ENCODE measurements around the gene ADAD2.
"Not testable (repeated sequence)": the region's sequence is repeated elsewhere in the genome, so short reads cannot be mapped to it uniquely, and the experiment has no call there.

Gene ADAD2

DNA sequence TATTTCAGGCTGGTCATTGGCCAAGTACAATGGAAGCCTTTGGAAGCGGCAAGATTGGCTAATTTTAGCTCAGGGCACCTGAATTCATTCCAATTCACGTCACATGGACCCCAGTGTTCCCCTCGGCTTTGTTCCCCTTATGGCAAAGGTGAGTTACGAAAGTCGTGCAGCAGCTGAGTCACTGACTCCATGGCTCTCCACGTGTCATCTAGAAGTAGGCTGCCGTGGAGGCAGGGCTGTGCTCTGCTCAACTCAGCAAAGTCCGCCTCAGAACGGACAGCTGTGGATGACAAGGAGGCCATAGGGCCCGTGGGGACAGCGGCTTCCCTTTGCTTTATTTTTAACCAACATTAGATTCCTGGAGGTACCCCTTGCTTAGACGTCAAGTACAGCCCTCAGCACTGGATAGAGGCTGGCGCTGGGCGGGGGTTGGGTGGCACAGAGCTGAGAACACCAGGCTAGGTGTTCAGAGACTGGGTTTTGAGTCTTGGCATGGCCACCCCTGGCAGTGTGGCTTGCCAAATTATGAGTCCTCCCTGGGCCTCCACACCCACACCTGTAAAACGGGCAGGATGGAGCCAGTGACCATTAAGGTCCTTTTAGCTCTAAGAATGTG, 23.6 kb downstream of the ADAD2 start:
- H3K27ac ChIP-seq (ENCODE audit: insufficient read depth in 1 of 2, low read depth in 1 of 2, low read length in 2 of 2, poor library complexity in 1 of 2, severe bottlenecking in 2 of 2): no peak overlapping the region
- 94% methylated on average over 14 of the region's 15 CpGs for WGBS (ENCODE audit: insufficient coverage)
- H3K4me1 ChIP-seq (ENCODE audit: control extremely low read depth in 1 of 4, control insufficient read depth in 4 of 4, insufficient read depth in 4 of 4, low read length in 3 of 4): no peaks in the 10 kb centered on the region
- DNase-seq: no peak
- no peak overlapping the region for H3K4me3 ChIP-seq (ENCODE audit: control insufficient read depth in 1 of 7, extremely low read depth in 1 of 7, insufficient read depth in 4 of 7, low read depth in 2 of 7, low read length in 6 of 7)
- no peaks in the 10 kb centered on the region for H3K9me3 ChIP-seq (ENCODE audit: control extremely low read depth in 1 of 5, control insufficient read depth in 4 of 5, insufficient read depth in 2 of 5, low read depth in 1 of 5, low read length in 4 of 5)
- H3K36me3 ChIP-seq (ENCODE audit: control insufficient read depth in 4 of 4, insufficient read depth in 4 of 4, low read length in 3 of 4): no peaks in the 10 kb centered on the region
- peaks cover 0 to 6% (median 3%) of the 10 kb centered on the region in 5 experiments for H3K27me3 ChIP-seq (replicated peaks in 2 of 5; ENCODE audit: control insufficient read depth in 4 of 5, insufficient read depth in 5 of 5, low read length in 4 of 5)
- ChIA-PET CTCF (interaction anchor here (0.7 kb wide), 1 partner anchor 28 kb away, joined by 3 read pairs; the partner anchor contains the start of gene TAF1C), POLR2A (no interaction called here)

DNA sequence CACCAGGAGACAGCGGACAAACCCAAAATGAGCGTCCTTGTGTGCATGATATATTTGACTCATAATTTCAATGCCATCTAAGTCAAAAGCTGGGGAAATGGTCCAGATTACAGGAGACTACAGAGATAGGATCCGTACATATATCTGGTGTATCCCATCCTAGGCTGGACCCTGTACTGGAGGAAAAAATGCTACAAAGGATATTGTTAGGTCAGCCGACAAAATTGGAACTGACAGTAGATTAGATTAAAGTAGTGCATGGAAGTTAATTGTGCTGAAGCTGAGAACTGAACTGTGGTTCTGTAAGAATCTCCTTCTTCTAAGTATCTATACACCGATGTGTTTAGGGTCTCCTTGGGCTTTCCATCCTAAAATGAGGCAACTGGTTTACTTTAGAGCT, 24.6 kb downstream of the ADAD2 start:
- WGBS (ENCODE audit: insufficient coverage): 100% methylated on average over 4 of the region's 5 CpGs
- H3K27ac ChIP-seq (ENCODE audit: insufficient read depth in 1 of 2, low read depth in 1 of 2, low read length in 2 of 2, poor library complexity in 1 of 2, severe bottlenecking in 2 of 2): no peak overlapping the region
- DNase-seq: no peak
- CTCF ChIA-PET: interaction anchor here (0.7 kb wide), 1 partner anchor 29 kb away, joined by 3 read pairs; the partner anchor contains the start of gene TAF1C
- H3K36me3 ChIP-seq (ENCODE audit: control insufficient read depth in 4 of 4, insufficient read depth in 4 of 4, low read length in 3 of 4): no peaks in the 10 kb centered on the region
- POLR2A ChIA-PET: no interaction called here
- peaks cover 0 to 6% (median 3%) of the 10 kb centered on the region in 5 experiments for H3K27me3 ChIP-seq (replicated peaks in 2 of 5; ENCODE audit: control insufficient read depth in 4 of 5, insufficient read depth in 5 of 5, low read length in 4 of 5)
- no peaks in the 10 kb centered on the region for H3K9me3 ChIP-seq (ENCODE audit: control extremely low read depth in 1 of 5, control insufficient read depth in 4 of 5, insufficient read depth in 2 of 5, low read depth in 1 of 5, low read length in 4 of 5)
- H3K4me3 ChIP-seq (ENCODE audit: control insufficient read depth in 1 of 7, extremely low read depth in 1 of 7, insufficient read depth in 4 of 7, low read depth in 2 of 7, low read length in 6 of 7): no peak overlapping the region
- H3K4me1 ChIP-seq (ENCODE audit: control extremely low read depth in 1 of 4, control insufficient read depth in 4 of 4, insufficient read depth in 4 of 4, low read length in 3 of 4): no peaks in the 10 kb centered on the region

- POLR2A ChIA-PET; H3K27ac ChIP-seq (ENCODE audit: insufficient read depth in 1 of 2, low read depth in 1 of 2, low read length in 2 of 2, poor library complexity in 1 of 2, severe bottlenecking in 2 of 2); H3K9me3 ChIP-seq (ENCODE audit: control extremely low read depth in 1 of 5, control insufficient read depth in 4 of 5, insufficient read depth in 2 of 5, low read depth in 1 of 5, low read length in 4 of 5); DNase-seq; CTCF ChIA-PET; H3K4me3 ChIP-seq (ENCODE audit: control insufficient read depth in 1 of 7, extremely low read depth in 1 of 7, insufficient read depth in 4 of 7, low read depth in 2 of 7, low read length in 6 of 7); H3K27me3 ChIP-seq (replicated peaks in 2 of 5; ENCODE audit: control insufficient read depth in 4 of 5, insufficient read depth in 5 of 5, low read length in 4 of 5); H3K36me3 ChIP-seq (ENCODE audit: control insufficient read depth in 4 of 4, insufficient read depth in 4 of 4, low read length in 3 of 4); H3K4me1 ChIP-seq (ENCODE audit: control extremely low read depth in 1 of 4, control insufficient read depth in 4 of 4, insufficient read depth in 4 of 4, low read length in 3 of 4): not testable (repeated sequence)
- 94% methylated on average over 2 of the region's 3 CpGs for WGBS (ENCODE audit: insufficient coverage)
Observed at GRCh38 chr16:84216144-84216543, 25.2 kb downstream of the ADAD2 start.

DNA sequence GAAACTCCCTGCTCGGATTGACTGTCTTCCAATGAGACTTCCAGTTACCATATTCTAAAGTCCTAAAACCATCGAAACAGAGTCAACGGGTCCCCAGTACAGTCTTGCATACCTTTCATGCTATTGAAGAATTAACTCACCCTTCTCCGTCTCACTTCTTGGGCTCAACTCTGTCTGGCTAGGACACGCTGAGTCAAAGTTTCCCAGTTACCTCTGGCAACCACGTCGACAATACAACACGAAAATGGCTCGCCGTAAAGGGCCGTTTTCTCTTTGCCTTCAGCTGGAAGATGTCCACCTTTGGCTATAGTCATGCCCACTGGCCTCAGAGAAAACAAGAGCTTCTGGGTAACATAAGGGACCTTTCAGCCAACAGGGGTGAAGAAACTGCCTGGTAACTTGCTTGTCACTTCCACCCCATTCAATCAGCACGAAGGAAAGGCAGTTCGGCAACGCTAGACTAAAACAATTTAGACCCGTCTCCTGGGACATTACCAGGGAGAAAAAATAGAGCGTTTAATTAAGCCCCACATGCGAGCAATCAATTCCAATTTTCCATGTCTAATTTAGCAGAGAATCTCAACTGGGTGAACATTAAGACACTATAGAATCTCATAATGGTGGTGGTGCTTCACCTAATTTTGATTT, 27.3 kb downstream of the ADAD2 start:
- peaks cover 0 to 6% (median 3%) of the 10 kb centered on the region in 5 experiments for H3K27me3 ChIP-seq (replicated peaks in 2 of 5; ENCODE audit: control insufficient read depth in 4 of 5, insufficient read depth in 5 of 5, low read length in 4 of 5)
- no peak for DNase-seq
- no peaks in the 10 kb centered on the region for H3K36me3 ChIP-seq (ENCODE audit: control insufficient read depth in 4 of 4, insufficient read depth in 4 of 4, low read length in 3 of 4)
- H3K4me1 ChIP-seq (ENCODE audit: control extremely low read depth in 1 of 4, control insufficient read depth in 4 of 4, insufficient read depth in 4 of 4, low read length in 3 of 4): no peaks in the 10 kb centered on the region
- H3K27ac ChIP-seq (ENCODE audit: insufficient read depth in 1 of 2, low read depth in 1 of 2, low read length in 2 of 2, poor library complexity in 1 of 2, severe bottlenecking in 2 of 2): no peak overlapping the region
- POLR2A ChIA-PET: no interaction called here
- WGBS (ENCODE audit: insufficient coverage): 91% methylated on average over 15 of the region's 17 CpGs
- CTCF ChIA-PET: no interaction called here
- H3K4me3 ChIP-seq (ENCODE audit: control insufficient read depth in 1 of 7, extremely low read depth in 1 of 7, insufficient read depth in 4 of 7, low read depth in 2 of 7, low read length in 6 of 7): no peak overlapping the region
- H3K9me3 ChIP-seq (ENCODE audit: control extremely low read depth in 1 of 5, control insufficient read depth in 4 of 5, insufficient read depth in 2 of 5, low read depth in 1 of 5, low read length in 4 of 5): no peaks in the 10 kb centered on the region

- Histone ChIP-seq H3K9me3 (ENCODE audit: control extremely low read depth in 1 of 5, control insufficient read depth in 4 of 5, insufficient read depth in 2 of 5, low read depth in 1 of 5, low read length in 4 of 5) (no peaks in the 10 kb centered on the region), H3K4me3 (ENCODE audit: control insufficient read depth in 1 of 7, extremely low read depth in 1 of 7, insufficient read depth in 4 of 7, low read depth in 2 of 7, low read length in 6 of 7) (no peak overlapping the region), H3K4me1 (ENCODE audit: control extremely low read depth in 1 of 4, control insufficient read depth in 4 of 4, insufficient read depth in 4 of 4, low read length in 3 of 4) (no peaks in the 10 kb centered on the region), H3K36me3 (ENCODE audit: control insufficient read depth in 4 of 4, insufficient read depth in 4 of 4, low read length in 3 of 4) (no peaks in the 10 kb centered on the region), H3K27ac (ENCODE audit: insufficient read depth in 1 of 2, low read depth in 1 of 2, low read length in 2 of 2, poor library complexity in 1 of 2, severe bottlenecking in 2 of 2) (no peak overlapping the region), H3K27me3 (replicated peaks in 2 of 5; ENCODE audit: control insufficient read depth in 4 of 5, insufficient read depth in 5 of 5, low read length in 4 of 5) (peaks cover 0 to 6% (median 3%) of the 10 kb centered on the region in 5 experiments)
- no peak for DNase-seq
- WGBS (ENCODE audit: insufficient coverage): 86% methylated on average over 3 of the region's 6 CpGs
- CTCF ChIA-PET: interaction anchor here (0.6 kb wide), 1 partner anchor 309 kb away, joined by 3 read pairs; no protein-coding TSS in a partner anchor
- POLR2A ChIA-PET: no interaction called here
Observed at GRCh38 chr16:84218956-84219355, 28.0 kb downstream of the ADAD2 start.

DNA sequence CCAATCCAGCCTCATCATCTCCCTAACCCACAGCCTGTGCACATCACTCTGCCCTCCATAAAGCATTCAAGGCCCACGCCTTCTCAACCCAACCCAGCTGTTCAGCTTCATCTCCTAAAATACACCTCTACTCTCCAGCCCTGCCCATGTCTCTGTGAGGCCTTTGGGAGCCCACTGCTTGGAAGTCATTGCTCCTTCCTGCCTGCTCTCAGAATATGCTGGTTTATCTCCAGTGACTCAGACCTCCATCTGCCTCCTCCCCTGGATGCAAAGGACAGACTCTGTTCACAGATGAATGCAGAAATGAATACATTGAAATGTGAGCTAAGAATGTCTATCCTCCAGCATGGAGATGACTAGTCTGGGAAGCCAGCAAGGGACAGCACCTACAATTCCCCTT, 29.9 kb downstream of the ADAD2 start:
- Histone ChIP-seq H3K4me1 (ENCODE audit: control extremely low read depth in 1 of 4, control insufficient read depth in 4 of 4, insufficient read depth in 4 of 4, low read length in 3 of 4) (no peaks in the 10 kb centered on the region), H3K9me3 (ENCODE audit: control extremely low read depth in 1 of 5, control insufficient read depth in 4 of 5, insufficient read depth in 2 of 5, low read depth in 1 of 5, low read length in 4 of 5) (no peaks in the 10 kb centered on the region), H3K4me3 (ENCODE audit: control insufficient read depth in 1 of 7, extremely low read depth in 1 of 7, insufficient read depth in 4 of 7, low read depth in 2 of 7, low read length in 6 of 7) (no peak overlapping the region), H3K27me3 (replicated peaks in 2 of 5; ENCODE audit: control insufficient read depth in 4 of 5, insufficient read depth in 5 of 5, low read length in 4 of 5) (peaks cover 0 to 8% (median 3%) of the 10 kb centered on the region in 5 experiments), H3K27ac (ENCODE audit: insufficient read depth in 1 of 2, low read depth in 1 of 2, low read length in 2 of 2, poor library complexity in 1 of 2, severe bottlenecking in 2 of 2) (no peak overlapping the region), H3K36me3 (ENCODE audit: control insufficient read depth in 4 of 4, insufficient read depth in 4 of 4, low read length in 3 of 4) (no peaks in the 10 kb centered on the region)
- no peak for DNase-seq
- CTCF ChIA-PET: interaction anchor here (1.6 kb wide), 1 partner anchor 9 kb away, joined by 4 read pairs; no protein-coding TSS in a partner anchor
- whole genome bisulfite sequencing (ENCODE audit: insufficient coverage): 91% methylated on average over 1 of the region's 1 CpG
- POLR2A ChIA-PET: no interaction called here

GRCh38 chr16:84223456-84223855, 32.5 kb downstream of the ADAD2 start:
- peaks cover 0 to 10% (median 0%) of the 10 kb centered on the region in 5 experiments for H3K27me3 ChIP-seq (replicated peaks in 2 of 5; ENCODE audit: control insufficient read depth in 4 of 5, insufficient read depth in 5 of 5, low read length in 4 of 5)
- ChIA-PET POLR2A (interaction anchor here (0.5 kb wide), 1 partner anchor 13 kb away, joined by 3 read pairs; no protein-coding TSS in a partner anchor), CTCF (interaction anchor here (0.9 kb wide), 1 partner anchor 36 kb away, joined by 3 read pairs; the partner anchor contains the start of gene TAF1C)
- no peak overlapping the region for H3K27ac ChIP-seq (ENCODE audit: insufficient read depth in 1 of 2, low read depth in 1 of 2, low read length in 2 of 2, poor library complexity in 1 of 2, severe bottlenecking in 2 of 2)
- no peaks in the 10 kb centered on the region for H3K9me3 ChIP-seq (ENCODE audit: control extremely low read depth in 1 of 5, control insufficient read depth in 4 of 5, insufficient read depth in 2 of 5, low read depth in 1 of 5, low read length in 4 of 5)
- H3K4me1 ChIP-seq (ENCODE audit: control extremely low read depth in 1 of 4, control insufficient read depth in 4 of 4, insufficient read depth in 4 of 4, low read length in 3 of 4): peaks cover 0 to 9% (median 7%) of the 10 kb centered on the region in 4 experiments
- DNase-seq: no peak
- no peaks in the 10 kb centered on the region for H3K36me3 ChIP-seq (ENCODE audit: control insufficient read depth in 4 of 4, insufficient read depth in 4 of 4, low read length in 3 of 4)
- WGBS (ENCODE audit: insufficient coverage): 96% methylated on average over 3 of the region's 4 CpGs
- no peak overlapping the region for H3K4me3 ChIP-seq (ENCODE audit: control insufficient read depth in 1 of 7, extremely low read depth in 1 of 7, insufficient read depth in 4 of 7, low read depth in 2 of 7, low read length in 6 of 7)
